Smooth muscle cell (in vitro differentiated cells): ENCODE results near the gene COBL. TPM values are rescaled to one million over a fixed set of nuclear protein-coding genes. Genes with fewer than 3 reads are reported as not detected.

ENCODE experiments used
- DNase-seq: peaks from one replicate; lab custom pipeline; 2025; ENCODE audit not compliant: unreplicated experiment; lab: John Stamatoyannopoulos, UW
- H2AFZ ChIP-seq: fragments of 200-600 bp; sonication (generic); 2 replicates; pipeline ENCODE4 v1.6.0; 2016; ENCODE audit warnings: antibody characterized with exemption, low read depth, mild to moderate bottlenecking
- H3F3A ChIP-seq: fragments of 200-600 bp; sonication (generic); 2 replicates; pipeline ENCODE4 v1.6.0; 2017; ENCODE audit warnings: antibody characterized with exemption, low read depth
- H3K27ac ChIP-seq: fragments of 200-600 bp; sonication (generic); 2 replicates; pipeline ENCODE4 v1.5.1; 2016; ENCODE audit warnings: low read depth, mild to moderate bottlenecking
- H3K27me3 ChIP-seq: fragments of 200-600 bp; sonication (generic); 2 replicates; pipeline ENCODE4 v1.6.1; 2016; ENCODE audit warnings: low read depth, mild to moderate bottlenecking
- H3K36me3 ChIP-seq: fragments of 200-600 bp; sonication (generic); 2 replicates; pipeline ENCODE4 v1.5.1; 2016; ENCODE audit warnings: low read depth
- H3K4me1 ChIP-seq: fragments of 200-600 bp; sonication (generic); 2 replicates; pipeline ENCODE4 v1.5.1; 2016; ENCODE audit warnings: low read depth
- H3K4me2 ChIP-seq: fragments of 200-600 bp; sonication (generic); 2 replicates; pipeline ENCODE4 v1.6.0; 2016; ENCODE audit warnings: mild to moderate bottlenecking
- H3K4me3 ChIP-seq: fragments of 200-600 bp; sonication (generic); 2 replicates; pipeline ENCODE4 v1.5.1; 2016; ENCODE audit warnings: mild to moderate bottlenecking
- H3K79me2 ChIP-seq: fragments of 200-600 bp; sonication (generic); 2 replicates; pipeline ENCODE4 v1.6.0; 2016; ENCODE audit warnings: low read depth, mild to moderate bottlenecking
- H3K9ac ChIP-seq: fragments of 200-600 bp; sonication (generic); 2 replicates; pipeline ENCODE4 v1.6.0; 2016; ENCODE audit warnings: low read depth
- H3K9me3 ChIP-seq: fragments of 200-600 bp; sonication (generic); replicated peaks from 2 replicates; pipeline ENCODE4 v1.5.1; 2016; ENCODE audit warnings: low read depth
- H4K20me1 ChIP-seq: fragments of 200-600 bp; sonication (generic); 2 replicates; pipeline ENCODE4 v1.6.0; 2016; ENCODE audit warnings: low read depth
- CTCF ChIP-seq: fragments of 200-600 bp; sonication (generic); IDR thresholded peaks from 2 replicates; pipeline ENCODE4 v1.5.1; 2017; ENCODE audit warnings: borderline replicate concordance, mild to moderate bottlenecking, antibody characterized with exemption; ENCODE audit not compliant: insufficient read depth, poor library complexity, severe bottlenecking
- WGBS: methylation state at CpG from one replicate; pipeline ENCODE4 v1.1.7; 2016; ENCODE audit warnings: low lambda C conversion rate; 5-methylcytosine and 5-hydroxymethylcytosine counted together
- polyA plus RNA-seq: library from polyadenylated mRNA; unstranded; fragments of >200 nt; fragmentation: Nextera tagmentation; extraction: Ambion mirVana; gene quantifications from 2 replicates; pipeline ENCODE4 v1.2.1, GENCODE V29; 2016
- total RNA-seq: library from RNA; depleted of rRNA; stranded (reverse); fragments of >200 nt; gene quantifications from 2 replicates; pipeline ENCODE4 v1.2.3, GENCODE V29; 2014

The COBL gene
- total and polyA plus RNA-seq, 2 experiments from 2014 or later: 0.47 to 2.8 TPM

- Histone ChIP-seq H3K4me2 (no peak overlapping the region), H3K79me2 (no peaks in the 10 kb centered on the region), H3F3A (peaks cover 3% of the 10 kb centered on the region), H3K27me3 (no peaks in the 10 kb centered on the region), H3K27ac (no peak overlapping the region), H3K9me3 (no peaks in the 10 kb centered on the region), H3K9ac (no peak overlapping the region), H2AFZ (no peak overlapping the region), H3K36me3 (no peaks in the 10 kb centered on the region), H3K4me1 (no peaks in the 10 kb centered on the region), H3K4me3 (no peak overlapping the region), H4K20me1 (no peaks in the 10 kb centered on the region)
- TF ChIP-seq CTCF: no peak
- DNase-seq: no peak
- 90% methylated on average over 2 of the region's 2 CpGs for WGBS
Measured at GRCh38 chr7:51025668-51026067, 290.9 kb downstream of the COBL start.

GRCh38 chr7:51024867-51025266 is 291.7 kb downstream of the COBL start:
- DNase-seq: no peak
- H3K9ac ChIP-seq: no peak overlapping the region
- H2AFZ ChIP-seq: no peak overlapping the region
- no peak overlapping the region for H3K27ac ChIP-seq
- no peaks in the 10 kb centered on the region for H3K9me3 ChIP-seq
- no peaks in the 10 kb centered on the region for H3K27me3 ChIP-seq
- no peaks in the 10 kb centered on the region for H3K36me3 ChIP-seq
- TF ChIP-seq CTCF: no peak
- 96% methylated on average over 16 of the region's 16 CpGs for WGBS
- no peaks in the 10 kb centered on the region for H3K4me1 ChIP-seq
- peaks cover 3% of the 10 kb centered on the region for H3F3A ChIP-seq
- no peaks in the 10 kb centered on the region for H4K20me1 ChIP-seq
- H3K4me2 ChIP-seq: no peak overlapping the region
- H3K4me3 ChIP-seq: no peak overlapping the region
- H3K79me2 ChIP-seq: no peaks in the 10 kb centered on the region

GRCh38 chr7:51023547-51023946 is 293.1 kb downstream of the COBL start:
- no peak overlapping the region for H2AFZ ChIP-seq
- no peaks in the 10 kb centered on the region for H4K20me1 ChIP-seq

More at GRCh38 chr7:51023547-51023946, 293.1 kb downstream of the COBL start:
- no peaks in the 10 kb centered on the region for H3K4me1 ChIP-seq
- no peaks in the 10 kb centered on the region for H3K9me3 ChIP-seq
- no peaks in the 10 kb centered on the region for H3K27me3 ChIP-seq
- H3K4me3 ChIP-seq: no peak overlapping the region
- no peak for TF ChIP-seq CTCF
- no peak for DNase-seq
- no peaks in the 10 kb centered on the region for H3K36me3 ChIP-seq
- no peak overlapping the region for H3K9ac ChIP-seq
- 93% methylated on average over 9 of the region's 9 CpGs for WGBS
- no peak overlapping the region for H3K27ac ChIP-seq
- peaks cover 3% of the 10 kb centered on the region for H3F3A ChIP-seq
- H3K4me2 ChIP-seq: no peak overlapping the region
- no peaks in the 10 kb centered on the region for H3K79me2 ChIP-seq
